RWPE1 (cell line): ENCODE measurements around the gene LEMD2.

Source experiments
- CTCF ChIA-PET: fragments of 350-600 bp; sonication (Branson Sonifier 250); formaldehyde crosslinking; extraction: SDS; loops from one replicate; lab custom pipeline; 2021; lab: Yijun Ruan, JAX
- POLR2A ChIA-PET: fragments of 400-600 bp; formaldehyde crosslinking; extraction: SDS; loops from one replicate; lab custom pipeline; 2020; ENCODE audit warnings: antibody characterized with exemption; ENCODE audit not compliant: low non-redundant PET; lab: Yijun Ruan, JAX
- DNase-seq: peaks from one replicate; pipeline ENCODE4 v3.0.0; 2012; ENCODE audit warnings: low spot score
- H3K27ac ChIP-seq: fragments of 450-650 bp; 2 replicates; pipeline ENCODE4 v1.5.1; 2017
- CTCF ChIP-seq: fragments of 450-650 bp; conservative IDR thresholded peaks from 2 replicates; pipeline ENCODE4 v1.5.1; 2017; ENCODE audit warnings: low read depth, mild to moderate bottlenecking

Gene LEMD2

GRCh38 chr6:33789550-33789895 lies 593 bp upstream of the LEMD2 start:
- TF ChIP-seq CTCF: no peak
- POLR2A ChIA-PET: no interaction called here
- CTCF ChIA-PET: no interaction called here
- DNase-seq: no peak
- H3K27ac ChIP-seq: peak overlapping the region; percentile 92

- ChIA-PET CTCF (interaction anchor here (1.0 to 1.3 kb wide), 3 partner anchors 77 to 367 kb away, joined by 3 read pairs; partner anchors contain the start of gene UQCC2), POLR2A (interaction anchor here (0.5 to 1.0 kb wide), 3 partner anchors 43 to 362 kb away, joined by 4 to 11 read pairs (median 5); no protein-coding TSS in a partner anchor)
- DNase-seq: peak; percentile 77
These were observed 806 bp downstream of the LEMD2 start for GRCh38 chr6:33787954-33788693.

GRCh38 chr6:33787346-33787953 lies 1.5 kb downstream of the LEMD2 start:
- no peak for DNase-seq
- TF ChIP-seq CTCF: no peak
- POLR2A ChIA-PET: interaction anchor here (0.5 to 1.1 kb wide), 3 partner anchors 9 to 362 kb away, joined by 4 to 11 read pairs (median 4); no protein-coding TSS in a partner anchor
- CTCF ChIA-PET: interaction anchor here (1.0 to 1.3 kb wide), 2 partner anchors 76 to 368 kb away, joined by 3 read pairs; partner anchors contain the start of gene UQCC2
- peak overlapping the region; percentile 92 for H3K27ac ChIP-seq

More at GRCh38 chr6:33787954-33788693, 806 bp downstream of the LEMD2 start:
- peak overlapping the region; percentile 92 for H3K27ac ChIP-seq
- TF ChIP-seq CTCF: no peak

GRCh38 chr6:33786736-33787135 lies 2.2 kb downstream of the LEMD2 start:
- H3K27ac ChIP-seq: no peak overlapping the region
- no peak for DNase-seq
- ChIA-PET CTCF (interaction anchor here (0.7 to 1.3 kb wide), 2 partner anchors 53 to 76 kb away, joined by 3 read pairs; partner anchors contain the start of gene UQCC2), POLR2A (interaction anchor here (1.1 kb wide), 1 partner anchor 8 kb away, joined by 4 read pairs; no protein-coding TSS in a partner anchor)
- TF ChIP-seq CTCF: no peak

- no peak for DNase-seq
- CTCF ChIA-PET: interaction anchor here (0.5 to 0.6 kb wide), 2 partner anchors 59 to 636 kb away, joined by 3 read pairs; no protein-coding TSS in a partner anchor
These were observed 3.2 kb downstream of the LEMD2 start for GRCh38 chr6:33785778-33786177.

More at GRCh38 chr6:33785778-33786177, 3.2 kb downstream of the LEMD2 start:
- POLR2A ChIA-PET: no interaction called here
- no peak overlapping the region for H3K27ac ChIP-seq
- TF ChIP-seq CTCF: no peak
